HL-60/S4 (cell line): ENCODE data around the gene SLC25A21.
"Not testable (repeated sequence)": the region's sequence is repeated elsewhere in the genome, so short reads cannot be mapped to it uniquely, and the experiment has no call there.

Experiments used
- in situ Hi-C: fragments of 300-500 bp; cut with MboI; formaldehyde crosslinking; loops from 2 replicates; pipeline ENCODE4 v1.14.3; 2022; ENCODE audit warnings: low sequenced_read_pairs

Gene SLC25A21

GRCh38 chr14:37172024-37172869 is at the start of gene SLC25A21:
TSS of gene SLC25A21 (minus strand) at chr14:37172606.
- in situ Hi-C loops = loop anchor here (25.0 kb wide), 1 partner anchor 1285 kb away; no protein-coding TSS in a partner anchor

- in situ Hi-C loops = no loop called here
Observed at GRCh38 chr14:37221073-37221472, 48.7 kb upstream of the SLC25A21 start.

- in situ Hi-C loops = no loop called here
Observed at GRCh38 chr14:37215345-37215744, 42.9 kb upstream of the SLC25A21 start.

GRCh38 chr14:37213016-37213415 is 40.6 kb upstream of the SLC25A21 start:
- in situ Hi-C loops = no loop called here

- in situ Hi-C loops = no loop called here
Observed at GRCh38 chr14:37210448-37210847, 38.0 kb upstream of the SLC25A21 start.

- in situ Hi-C loops = not testable (repeated sequence)
Observed at GRCh38 chr14:37209617-37210016, 37.2 kb upstream of the SLC25A21 start.

GRCh38 chr14:37205623-37206605 is 33.5 kb upstream of the SLC25A21 start:
- in situ Hi-C loops = not testable (repeated sequence)

GRCh38 chr14:37203423-37203822 is 31.0 kb upstream of the SLC25A21 start:
- in situ Hi-C loops = no loop called here

GRCh38 chr14:37202812-37203211 is 30.4 kb upstream of the SLC25A21 start:
- in situ Hi-C loops = no loop called here

- in situ Hi-C loops = no loop called here
Observed at GRCh38 chr14:37202265-37202664, 29.9 kb upstream of the SLC25A21 start.

- in situ Hi-C loops = no loop called here
Observed at GRCh38 chr14:37201724-37202123, 29.3 kb upstream of the SLC25A21 start.

GRCh38 chr14:37198907-37199306 is 26.5 kb upstream of the SLC25A21 start:
- in situ Hi-C loops = no loop called here

GRCh38 chr14:37198273-37198598 is 25.8 kb upstream of the SLC25A21 start:
- in situ Hi-C loops = no loop called here

GRCh38 chr14:37197421-37198272 is 25.2 kb upstream of the SLC25A21 start, which contains the start of gene MIPOL1:
TSS of gene MIPOL1 (plus strand) at chr14:37197937. CDS start at chr14:37247889, 49,952 bp downstream.
- in situ Hi-C loops = no loop called here

- in situ Hi-C loops = no loop called here
Observed at GRCh38 chr14:37196604-37197420, 24.4 kb upstream of the SLC25A21 start.

- in situ Hi-C loops = no loop called here
Observed at GRCh38 chr14:37195327-37195726, 22.9 kb upstream of the SLC25A21 start.

GRCh38 chr14:37194698-37195097 is 22.3 kb upstream of the SLC25A21 start:
- in situ Hi-C loops = no loop called here

- in situ Hi-C loops = not testable (repeated sequence)
Observed at GRCh38 chr14:37189733-37190132, 17.3 kb upstream of the SLC25A21 start.

- in situ Hi-C loops = not testable (repeated sequence)
Observed at GRCh38 chr14:37187840-37188577, 15.6 kb upstream of the SLC25A21 start.
